Mesendoderm (in vitro differentiated cells): Measurements from ENCODE around the gene PLXNC1.
A peak's percentile ranks its signal among the peaks of the same experiment; 100 is the strongest.

Experiments used
- DNase-seq: peaks from one replicate; pipeline ENCODE4 v3.0.0; 2013
- H2AK5ac ChIP-seq: 2 replicates; pipeline ENCODE4 v1.6.1; 2013; ENCODE audit warnings: low read length, inconsistent platforms
- H2BK120ac ChIP-seq: 2 replicates; pipeline ENCODE4 v1.6.1; 2013; ENCODE audit warnings: low read depth, mild to moderate bottlenecking, low read length, moderate library complexity, mixed read lengths
- H2BK15ac ChIP-seq: replicated peaks from 2 replicates; pipeline ENCODE4 v1.6.1; 2013; ENCODE audit warnings: low read depth, mild to moderate bottlenecking, moderate library complexity
- H2BK5ac ChIP-seq: 2 replicates; pipeline ENCODE4 v1.6.1; 2013; ENCODE audit warnings: low read length, inconsistent platforms
- H3K18ac ChIP-seq: 2 replicates; pipeline ENCODE4 v1.6.1; 2013; ENCODE audit warnings: mild to moderate bottlenecking, low read length, mixed read lengths
- H3K23ac ChIP-seq: one replicate; pipeline ENCODE4 v1.6.1; 2013; ENCODE audit warnings: low read length
- H3K27ac ChIP-seq: 2 replicates; pipeline ENCODE4 v1.5.1; 2013; ENCODE audit warnings: low read depth, mild to moderate bottlenecking, inconsistent platforms, low read length, moderate library complexity
- H3K27me3 ChIP-seq: 2 replicates; pipeline ENCODE4 v1.6.1; 2013; ENCODE audit warnings: low read length, control low read depth, mild to moderate bottlenecking, inconsistent platforms; ENCODE audit not compliant: insufficient read depth, poor library complexity
- H3K36me3 ChIP-seq: 2 replicates; pipeline ENCODE4 v1.6.1; 2013; ENCODE audit warnings: low read length, inconsistent platforms; ENCODE audit not compliant: control insufficient read depth, insufficient read depth
- H3K4ac ChIP-seq: one replicate; pipeline ENCODE4 v1.6.1; 2013; ENCODE audit warnings: low read depth, mild to moderate bottlenecking, low read length, moderate library complexity
- H3K4me1 ChIP-seq: 2 replicates; pipeline ENCODE4 v1.6.1; 2013; ENCODE audit warnings: low read depth, low read length, inconsistent platforms; ENCODE audit not compliant: control insufficient read depth
- H3K4me2 ChIP-seq: 2 replicates; pipeline ENCODE4 v1.6.1; 2013; ENCODE audit warnings: low read length
- H3K4me3 ChIP-seq: 2 replicates; pipeline ENCODE4 v1.5.1; 2013; ENCODE audit warnings: mild to moderate bottlenecking, low read length
- H3K56ac ChIP-seq: one replicate; pipeline ENCODE4 v1.6.1; 2013; ENCODE audit warnings: low read length
- H3K79me1 ChIP-seq: 2 replicates; pipeline ENCODE4 v1.6.1; 2013; ENCODE audit warnings: low read length, inconsistent platforms
- H3K79me2 ChIP-seq: 2 replicates; pipeline ENCODE4 v1.6.1; 2013; ENCODE audit warnings: mild to moderate bottlenecking, low read length; ENCODE audit not compliant: control insufficient read depth, insufficient read depth
- H3K9ac ChIP-seq: 2 replicates; pipeline ENCODE4 v1.6.1; 2013; ENCODE audit warnings: low read length, inconsistent platforms
- H4K5ac ChIP-seq: one replicate; pipeline ENCODE4 v1.6.1; 2013; ENCODE audit warnings: low read length
- H4K8ac ChIP-seq: one replicate; pipeline ENCODE4 v1.6.1; 2013; ENCODE audit warnings: low read depth, mild to moderate bottlenecking, control low read depth, low read length, moderate library complexity
- whole genome bisulfite sequencing: extraction: QIAGEN DNeasy Blood & Tissue Kit; methylation state at CpG from one replicate; pipeline ENCODE4 v1.1.7; 2013; ENCODE audit warnings: low lambda C conversion rate, missing lambda C conversion rate; ENCODE audit not compliant: insufficient coverage; ENCODE audit errors: extremely low coverage; 5-methylcytosine and 5-hydroxymethylcytosine counted together

PLXNC1 gene

DNA sequence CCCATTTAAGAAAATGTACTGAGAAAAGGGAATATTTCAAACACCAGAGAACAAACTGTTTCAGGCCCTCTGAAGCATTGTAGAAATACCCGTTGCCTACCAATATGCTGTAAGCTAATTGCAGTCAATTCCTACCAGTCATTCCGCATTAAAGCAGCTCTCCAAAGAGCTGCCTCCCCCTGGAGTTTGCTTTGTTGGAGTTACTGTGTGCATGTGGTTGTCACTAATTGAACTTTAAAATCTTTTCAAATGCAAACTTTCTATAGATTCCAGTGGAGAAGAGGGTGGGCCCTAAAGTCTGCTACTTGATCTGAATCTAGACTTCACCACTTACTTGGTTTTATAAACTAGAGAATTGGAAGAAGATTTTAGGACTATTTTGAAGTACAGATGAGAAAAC lies 112.7 kb downstream of the PLXNC1 start:
- Histone ChIP-seq H3K79me1 (no peaks in the 10 kb centered on the region), H3K23ac (no peak overlapping the region), H3K27ac (no peak overlapping the region), H2AK5ac (no peak overlapping the region), H3K4me2 (no peak overlapping the region), H3K27me3 (no peaks in the 10 kb centered on the region), H3K79me2 (no peaks in the 10 kb centered on the region), H3K9ac (no peak overlapping the region), H2BK15ac (no peak overlapping the region), H3K4me1 (peaks cover 7% of the 10 kb centered on the region), H2BK5ac (no peak overlapping the region), H3K56ac (no peak overlapping the region), H3K4ac (no peak overlapping the region), H2BK120ac (no peak overlapping the region), H3K18ac (no peak overlapping the region), H4K8ac (no peak overlapping the region), H3K4me3 (no peak overlapping the region), H4K5ac (no peak overlapping the region), H3K36me3 (no peaks in the 10 kb centered on the region)
- no CpG with 5 or more reads among the region's 2 CpGs for WGBS
- DNase-seq = peak; percentile 62

DNA sequence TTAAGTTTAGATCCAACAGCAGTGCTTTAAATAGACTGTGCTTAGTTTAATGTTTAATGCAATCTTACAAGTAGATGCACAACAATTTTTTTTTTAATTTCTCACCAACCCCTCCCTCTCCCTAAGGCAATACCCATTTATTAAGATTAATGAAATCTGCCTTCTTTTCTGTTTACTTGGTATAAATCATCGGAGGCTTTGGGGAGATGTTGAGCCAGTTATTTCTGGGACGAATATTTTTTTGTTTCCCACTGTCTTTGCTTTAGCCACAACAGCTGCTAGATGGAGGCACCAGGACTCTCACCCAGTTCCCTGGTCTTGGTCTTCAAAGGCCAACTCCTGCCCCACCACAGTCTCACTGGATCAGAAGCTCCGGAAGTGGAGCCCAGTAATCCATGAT lies 113.4 kb downstream of the PLXNC1 start:
- H3K9ac ChIP-seq = no peak overlapping the region
- no peak overlapping the region for H2BK5ac ChIP-seq
- no peak overlapping the region for H3K4me2 ChIP-seq
- H3K23ac ChIP-seq = no peak overlapping the region
- no CpG with 5 or more reads among the region's 3 CpGs for WGBS
- no peak overlapping the region for H3K27ac ChIP-seq
- no peak overlapping the region for H4K8ac ChIP-seq
- H2BK120ac ChIP-seq = no peak overlapping the region
- H3K4me3 ChIP-seq = no peak overlapping the region
- no peak overlapping the region for H2AK5ac ChIP-seq
- no peak overlapping the region for H3K18ac ChIP-seq
- no peaks in the 10 kb centered on the region for H3K79me1 ChIP-seq
- no peak overlapping the region for H4K5ac ChIP-seq
- H3K4me1 ChIP-seq = peaks cover 7% of the 10 kb centered on the region
- no peak for DNase-seq
- H3K4ac ChIP-seq = no peak overlapping the region
- H3K36me3 ChIP-seq = no peaks in the 10 kb centered on the region
- no peak overlapping the region for H3K56ac ChIP-seq
- no peak overlapping the region for H2BK15ac ChIP-seq
- H3K79me2 ChIP-seq = no peaks in the 10 kb centered on the region
- H3K27me3 ChIP-seq = no peaks in the 10 kb centered on the region

DNA sequence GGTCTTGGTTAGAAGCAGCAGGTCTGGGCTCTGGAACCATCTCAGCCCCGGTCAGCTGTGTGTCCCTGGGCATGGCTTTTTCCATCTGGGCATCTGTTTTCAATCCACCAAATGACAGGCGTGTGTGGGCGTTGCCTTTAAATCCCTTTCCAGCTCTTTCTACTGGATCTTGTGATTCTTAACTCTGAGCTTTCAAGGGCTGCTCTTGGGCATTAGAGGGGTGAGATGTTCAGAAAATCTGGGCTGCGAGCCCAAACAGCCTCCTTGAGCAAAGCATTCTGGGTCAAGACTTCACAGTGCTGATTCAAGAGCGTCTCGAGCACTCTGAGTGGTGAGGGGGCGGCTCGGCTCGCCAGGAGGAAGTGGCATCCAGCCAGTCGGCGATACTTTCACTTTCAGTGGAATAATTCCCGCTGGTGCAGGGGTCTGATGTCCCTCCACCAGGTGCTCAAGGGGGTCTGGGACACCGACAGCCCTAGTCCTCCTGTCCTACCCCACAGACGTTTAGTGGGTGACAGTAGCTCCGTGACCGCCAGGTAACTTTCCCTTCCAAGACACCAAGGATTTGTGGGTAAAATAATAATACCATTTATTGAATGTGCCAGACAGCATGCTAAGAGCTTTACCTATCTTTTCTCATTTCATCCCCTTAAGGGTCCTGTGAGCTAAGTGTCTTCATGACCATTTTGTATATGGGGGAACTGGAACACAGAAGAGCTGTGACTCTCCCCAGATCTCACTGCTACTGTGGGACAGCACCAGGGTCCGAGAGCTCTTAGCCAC lies 114.0 kb downstream of the PLXNC1 start:
- H2BK15ac ChIP-seq = no peak overlapping the region
- H3K79me2 ChIP-seq = no peaks in the 10 kb centered on the region
- no peaks in the 10 kb centered on the region for H3K27me3 ChIP-seq
- peak overlapping the region; percentile 83 for H3K4ac ChIP-seq
- DNase-seq = no peak
- H3K4me3 ChIP-seq = no peak overlapping the region
- WGBS = no CpG with 5 or more reads among the region's 17 CpGs
- H3K79me1 ChIP-seq = no peaks in the 10 kb centered on the region
- H3K23ac ChIP-seq = no peak overlapping the region
- H3K4me1 ChIP-seq = peaks cover 7% of the 10 kb centered on the region
- H2BK5ac ChIP-seq = no peak overlapping the region
- no peak overlapping the region for H4K8ac ChIP-seq
- no peak overlapping the region for H3K9ac ChIP-seq
- H3K18ac ChIP-seq = peak overlapping the region; percentile 86
- H3K27ac ChIP-seq = peak overlapping the region; percentile 27
- H2AK5ac ChIP-seq = peak overlapping the region; percentile 30
- H4K5ac ChIP-seq = no peak overlapping the region
- H2BK120ac ChIP-seq = peak overlapping the region; percentile 61
- no peaks in the 10 kb centered on the region for H3K36me3 ChIP-seq
- no peak overlapping the region for H3K4me2 ChIP-seq
- H3K56ac ChIP-seq = no peak overlapping the region

DNA sequence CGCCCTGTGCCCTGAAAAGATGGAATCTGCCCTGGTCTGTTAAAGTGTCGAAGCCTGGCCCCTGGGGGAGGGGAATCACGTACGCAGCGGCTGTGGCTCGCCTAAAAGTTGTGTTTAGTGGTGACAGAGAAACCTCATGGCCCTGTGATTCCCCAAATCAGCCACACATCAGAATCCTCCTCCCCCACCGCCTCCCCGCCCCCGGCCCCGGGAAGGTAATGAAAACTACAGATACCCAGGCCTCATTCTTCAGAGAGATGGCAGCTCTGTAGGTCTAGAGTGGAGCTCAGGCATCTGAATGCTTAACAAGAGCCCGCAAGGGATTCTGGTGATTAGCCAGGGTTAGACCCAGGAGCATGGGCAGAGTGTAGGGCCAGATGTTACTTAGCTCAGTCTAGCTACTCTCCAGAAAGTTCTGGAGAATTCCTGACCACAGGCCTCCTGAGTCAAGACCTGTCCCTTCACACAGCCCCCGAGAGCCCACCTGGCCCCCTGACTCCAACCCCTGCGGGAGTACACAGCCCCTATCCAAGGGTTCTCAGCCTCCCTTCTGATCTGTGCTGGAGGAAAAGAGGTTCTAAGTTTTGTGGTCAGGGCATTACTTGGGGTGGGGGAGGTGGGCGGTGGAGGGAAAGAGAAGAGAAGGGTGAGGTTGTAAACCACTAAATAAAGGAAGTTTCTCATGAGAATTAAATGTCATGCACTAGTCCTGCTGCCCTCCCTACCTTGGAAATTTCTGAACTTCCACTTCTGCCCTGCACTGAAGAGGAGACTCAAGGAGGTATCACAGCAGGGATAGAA lies 114.8 kb downstream of the PLXNC1 start:
- Histone ChIP-seq H3K4me2 (no peak overlapping the region), H3K4ac (peak overlapping the region; percentile 83), H3K23ac (no peak overlapping the region), H3K4me3 (no peak overlapping the region), H3K18ac (peak overlapping the region; percentile 86), H3K4me1 (peaks cover 7% of the 10 kb centered on the region), H2BK120ac (peak overlapping the region; percentile 61), H4K5ac (no peak overlapping the region), H3K56ac (peak overlapping the region; percentile 6), H2AK5ac (peak overlapping the region; percentile 30), H3K9ac (no peak overlapping the region), H2BK15ac (no peak overlapping the region), H3K27me3 (no peaks in the 10 kb centered on the region), H4K8ac (no peak overlapping the region), H3K36me3 (no peaks in the 10 kb centered on the region), H2BK5ac (no peak overlapping the region), H3K79me2 (no peaks in the 10 kb centered on the region), H3K27ac (peak overlapping the region; percentile 82), H3K79me1 (no peaks in the 10 kb centered on the region)
- no CpG with 5 or more reads among the region's 14 CpGs for WGBS
- no peak for DNase-seq

DNA sequence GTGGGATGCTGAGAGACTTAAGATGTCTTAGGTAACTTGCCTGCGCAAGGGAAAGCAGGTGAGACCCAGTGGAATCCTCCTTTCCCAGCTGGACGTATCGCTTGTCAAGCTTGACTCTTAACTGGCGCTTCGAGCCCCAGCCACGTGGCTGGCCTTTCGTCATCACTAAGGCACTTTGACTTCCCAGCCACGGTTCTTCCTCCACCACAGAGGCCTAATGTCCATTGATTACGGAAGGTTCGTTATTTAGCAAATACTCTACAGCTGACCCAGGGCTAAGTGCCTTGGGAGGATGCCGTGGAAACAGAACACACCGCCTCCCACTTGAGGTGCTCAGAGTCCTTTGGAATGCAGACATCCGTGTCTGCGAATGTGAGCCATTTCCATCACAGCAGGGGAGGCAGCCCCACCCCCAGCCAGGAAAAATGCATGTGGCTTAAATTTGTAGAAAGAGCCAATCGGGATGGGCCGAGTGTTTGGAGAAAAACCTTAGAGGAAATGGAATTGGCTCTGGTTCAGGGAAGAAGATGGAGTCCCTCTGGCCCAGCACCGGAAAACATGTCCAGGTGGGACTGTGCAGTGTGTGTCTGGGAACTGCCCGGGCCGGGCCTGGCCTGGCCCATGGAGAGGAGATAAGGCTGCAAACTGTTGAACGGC lies 115.7 kb downstream of the PLXNC1 start:
- no peak overlapping the region for H2BK15ac ChIP-seq
- no CpG with 5 or more reads among the region's 20 CpGs for WGBS
- no peak overlapping the region for H3K23ac ChIP-seq
- peak; percentile 96 for DNase-seq
- no peak overlapping the region for H2BK120ac ChIP-seq
- peak overlapping the region; percentile 44 for H3K56ac ChIP-seq
- no peak overlapping the region for H3K4ac ChIP-seq
- H3K4me2 ChIP-seq = no peak overlapping the region
- no peaks in the 10 kb centered on the region for H3K79me2 ChIP-seq
- H2BK5ac ChIP-seq = no peak overlapping the region
- no peak overlapping the region for H4K8ac ChIP-seq
- no peaks in the 10 kb centered on the region for H3K36me3 ChIP-seq
- H3K27me3 ChIP-seq = no peaks in the 10 kb centered on the region
- H3K18ac ChIP-seq = peak overlapping the region; percentile 86
- no peak overlapping the region for H3K4me3 ChIP-seq
- peak overlapping the region; percentile 82 for H3K27ac ChIP-seq
- no peak overlapping the region for H2AK5ac ChIP-seq
- no peak overlapping the region for H3K9ac ChIP-seq
- H4K5ac ChIP-seq = no peak overlapping the region
- H3K79me1 ChIP-seq = no peaks in the 10 kb centered on the region
- peaks cover 7% of the 10 kb centered on the region for H3K4me1 ChIP-seq
